Measurements from ENCODE around the gene RAD51AP1.

RAD51AP1 gene

GRCh38 chr12:4535871-4536270, 2.8 kb upstream of the RAD51AP1 start:
- TF ChIP-seq GATA2 (IDR thresholded peaks at IDR 0.05; ENCODE audit: low read depth, low read length) = no peak
- TF ChIP-seq GATA3 (IDR thresholded peaks at IDR 0.05; ENCODE audit: low read depth, low read length) = no peak

GRCh38 chr12:4539167-4539870, 629 bp downstream of the RAD51AP1 start:
- TF ChIP-seq GATA2 (IDR thresholded peaks at IDR 0.05; ENCODE audit: low read depth, low read length) (no peak), GATA3 (IDR thresholded peaks at IDR 0.05; ENCODE audit: low read depth, low read length) (no peak)

- no peak for TF ChIP-seq GATA2 (IDR thresholded peaks at IDR 0.05; ENCODE audit: low read depth, low read length)
Observed at GRCh38 chr12:4540170-4540569, 1.5 kb downstream of the RAD51AP1 start.

- TF ChIP-seq GATA2 (IDR thresholded peaks at IDR 0.05; ENCODE audit: low read depth, low read length) (no peak), GATA3 (IDR thresholded peaks at IDR 0.05; ENCODE audit: low read depth, low read length) (no peak)
Observed at GRCh38 chr12:4540638-4541037, 1.9 kb downstream of the RAD51AP1 start.

DNA sequence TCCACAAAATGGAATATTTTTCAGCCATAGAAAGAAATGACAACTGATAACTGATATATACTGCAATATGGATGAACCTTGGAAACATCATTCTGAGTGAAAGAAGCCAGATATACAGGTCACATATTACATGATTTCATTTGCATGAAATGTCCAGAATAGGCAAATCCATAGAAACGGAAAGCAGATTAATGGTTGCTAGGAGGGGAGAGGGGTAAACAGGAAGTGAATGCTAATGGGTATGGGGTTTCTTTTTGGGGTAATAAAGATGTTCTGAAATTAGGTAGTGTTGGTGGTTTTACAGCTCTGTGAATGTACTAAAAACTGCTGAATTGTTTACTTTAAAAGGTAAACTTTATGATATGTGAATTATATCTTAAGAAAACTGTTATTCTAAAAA, 6.5 kb downstream of the RAD51AP1 start:
- TF ChIP-seq GATA3 (IDR thresholded peaks at IDR 0.05; ENCODE audit: low read depth, low read length) (no peak), GATA2 (IDR thresholded peaks at IDR 0.05; ENCODE audit: low read depth, low read length) (no peak)

DNA sequence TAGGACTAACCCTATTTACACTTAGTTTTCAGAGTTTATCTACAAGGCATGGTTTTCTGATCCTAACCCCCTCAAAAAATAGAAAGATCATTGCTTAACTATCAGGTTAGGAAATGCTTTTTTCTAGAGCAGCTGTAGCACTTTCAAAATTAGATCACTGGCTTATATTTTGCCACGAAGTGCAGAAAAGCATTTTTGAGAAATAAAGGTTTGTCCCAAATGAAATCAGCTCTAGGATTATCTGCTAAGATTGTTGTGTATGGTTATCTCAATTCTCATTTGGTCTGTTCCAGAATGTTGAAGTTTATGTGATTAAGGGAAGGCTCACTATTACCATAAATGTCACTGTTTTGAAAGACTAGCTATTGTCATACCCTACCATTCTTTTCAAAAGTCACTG, 13.5 kb downstream of the RAD51AP1 start:
- no peak for TF ChIP-seq GATA3 (IDR thresholded peaks at IDR 0.05; ENCODE audit: low read depth, low read length)
- TF ChIP-seq GATA2 (IDR thresholded peaks at IDR 0.05; ENCODE audit: low read depth, low read length) = no peak

- TF ChIP-seq GATA3 (IDR thresholded peaks at IDR 0.05; ENCODE audit: low read depth, low read length) (no peak), GATA2 (IDR thresholded peaks at IDR 0.05; ENCODE audit: low read depth, low read length) (no peak)
Observed at GRCh38 chr12:4553943-4554342, 15.3 kb downstream of the RAD51AP1 start.

- TF ChIP-seq GATA3 (IDR thresholded peaks at IDR 0.05; ENCODE audit: low read depth, low read length) = no peak
- TF ChIP-seq GATA2 (IDR thresholded peaks at IDR 0.05; ENCODE audit: low read depth, low read length) = no peak
Observed at GRCh38 chr12:4555804-4556203, 17.1 kb downstream of the RAD51AP1 start.

DNA sequence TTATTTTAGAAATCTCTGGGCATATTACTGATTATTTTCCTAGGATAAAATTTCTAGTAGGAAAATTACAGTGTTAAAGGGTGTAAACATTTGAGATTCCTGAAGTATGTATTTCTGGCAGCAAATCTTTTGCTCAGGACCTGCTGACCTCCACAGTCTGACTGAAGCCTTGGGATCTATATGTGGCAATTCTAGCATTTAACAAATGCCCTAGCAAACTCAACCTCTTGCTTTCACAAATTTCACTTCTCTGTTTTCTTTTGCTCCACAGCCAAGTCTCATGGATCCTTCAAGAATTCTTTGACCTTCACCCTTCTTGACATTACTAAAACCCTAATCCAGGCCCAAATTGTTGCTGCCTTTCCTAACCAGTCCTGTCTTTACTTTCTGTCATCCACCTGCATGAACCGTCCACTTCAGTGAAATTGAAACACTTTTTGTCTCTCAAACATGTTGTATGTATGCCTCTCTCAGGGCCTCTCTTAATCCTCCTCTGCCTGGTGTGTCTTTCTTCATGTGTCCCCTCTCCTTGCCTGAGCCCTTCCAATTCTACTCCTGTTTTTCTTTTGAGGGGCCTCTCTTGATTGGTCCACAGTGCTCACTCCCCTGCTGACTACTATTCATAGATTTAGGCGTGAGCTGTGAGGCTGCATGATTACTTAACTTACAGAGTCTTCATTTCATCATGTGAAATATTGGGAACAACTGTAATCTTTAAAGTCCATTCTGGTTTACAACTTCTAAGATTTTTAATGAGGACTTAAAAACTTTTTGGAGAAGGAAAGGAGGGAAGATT, 18.2 kb downstream of the RAD51AP1 start:
- TF ChIP-seq GATA3 (IDR thresholded peaks at IDR 0.05; ENCODE audit: low read depth, low read length) = no peak
- TF ChIP-seq GATA2 (IDR thresholded peaks at IDR 0.05; ENCODE audit: low read depth, low read length) = no peak

DNA sequence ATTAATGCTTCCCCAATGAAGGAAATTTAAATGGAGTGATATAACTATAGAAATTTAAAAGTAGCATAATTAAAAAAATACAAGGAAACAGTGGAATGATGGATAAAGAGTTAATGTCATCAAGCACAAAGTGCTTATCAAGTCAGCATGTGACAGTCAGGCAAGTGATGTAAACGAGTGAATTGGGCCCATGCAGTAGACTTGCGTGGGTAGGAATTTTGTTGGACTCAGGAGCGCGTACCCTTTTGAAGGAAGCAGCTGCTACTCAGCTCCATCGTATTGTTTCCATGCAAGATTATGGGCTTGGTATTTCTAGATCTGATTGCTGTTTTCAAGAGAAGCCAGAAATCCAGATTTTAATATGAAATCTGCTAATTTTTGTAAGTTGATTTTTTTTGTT, 18.9 kb downstream of the RAD51AP1 start:
- TF ChIP-seq GATA2 (IDR thresholded peaks at IDR 0.05; ENCODE audit: low read depth, low read length) (no peak), GATA3 (IDR thresholded peaks at IDR 0.05; ENCODE audit: low read depth, low read length) (no peak)

GRCh38 chr12:4558171-4558570, 19.5 kb downstream of the RAD51AP1 start:
- TF ChIP-seq GATA3 (IDR thresholded peaks at IDR 0.05; ENCODE audit: low read depth, low read length) = no peak

- TF ChIP-seq GATA2 (IDR thresholded peaks at IDR 0.05; ENCODE audit: low read depth, low read length) (no peak), GATA3 (IDR thresholded peaks at IDR 0.05; ENCODE audit: low read depth, low read length) (no peak)
Observed at GRCh38 chr12:4562034-4562657, 23.5 kb downstream of the RAD51AP1 start, which contains the start of gene DYRK4. Gene DYRK4 (plus strand): TSS chr12:4562208. CDS start chr12:4562246, 38 bp downstream.

DNA sequence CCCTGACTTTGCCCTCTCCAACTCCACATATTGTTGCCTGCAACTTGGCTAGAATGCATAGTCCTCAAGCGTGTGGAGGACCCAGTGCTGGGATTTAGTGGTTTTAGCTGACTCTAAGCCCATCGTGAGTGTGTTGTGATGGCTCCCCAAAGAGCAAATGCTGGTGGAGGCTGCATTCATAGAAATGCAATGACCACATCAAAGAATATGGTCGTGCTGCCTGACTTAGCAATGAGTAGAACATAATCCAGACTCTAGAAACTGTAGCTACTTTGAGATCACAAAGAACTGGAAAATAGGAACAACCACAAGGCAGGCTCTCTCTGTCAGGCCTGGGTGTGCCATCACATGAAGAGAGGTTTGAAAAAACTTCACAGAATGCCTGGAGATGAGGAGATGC, 24.6 kb downstream of the RAD51AP1 start:
- no peak for TF ChIP-seq GATA2 (IDR thresholded peaks at IDR 0.05; ENCODE audit: low read depth, low read length)
- TF ChIP-seq GATA3 (IDR thresholded peaks at IDR 0.05; ENCODE audit: low read depth, low read length) = no peak

DNA sequence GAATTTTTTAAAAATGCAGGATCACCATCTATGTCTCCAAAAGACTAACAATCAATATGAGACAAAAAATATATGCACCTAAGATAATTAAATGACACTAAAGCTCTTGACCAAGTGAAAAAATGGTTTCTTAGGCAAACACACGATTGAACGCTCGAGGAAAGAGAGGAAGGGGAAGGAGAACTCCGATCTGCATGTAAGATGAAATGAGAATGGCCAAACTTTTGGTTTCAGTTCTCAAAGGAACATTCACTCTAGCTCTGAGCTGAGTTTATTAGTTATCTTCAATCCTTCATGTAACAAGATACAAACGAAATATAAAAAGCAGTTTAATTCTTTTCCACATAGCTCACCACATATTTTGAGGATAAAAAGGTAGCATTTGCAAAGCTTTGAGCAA, 26.1 kb downstream of the RAD51AP1 start:
- TF ChIP-seq GATA3 (IDR thresholded peaks at IDR 0.05; ENCODE audit: low read depth, low read length) = no peak
- TF ChIP-seq GATA2 (IDR thresholded peaks at IDR 0.05; ENCODE audit: low read depth, low read length) = no peak

DNA sequence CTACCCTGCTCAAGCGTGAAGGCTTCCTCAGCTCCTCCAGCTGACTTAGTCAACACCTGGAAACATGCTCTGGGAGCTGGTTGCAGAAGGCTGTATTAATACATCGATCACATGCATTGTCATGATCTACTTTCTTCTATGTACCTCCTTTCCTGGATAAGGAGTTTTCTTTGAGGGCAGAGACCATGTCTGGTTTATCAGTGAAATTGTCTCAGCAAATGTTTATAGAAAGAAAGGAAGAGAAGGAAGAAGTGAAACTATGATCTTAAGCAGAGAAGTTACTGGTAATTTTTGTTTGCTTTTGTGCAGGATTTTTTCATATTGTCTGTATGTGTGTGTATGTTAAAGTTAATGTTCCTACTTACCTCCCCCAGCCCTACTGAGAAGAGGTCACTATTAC, 27.8 kb downstream of the RAD51AP1 start:
- no peak for TF ChIP-seq GATA2 (IDR thresholded peaks at IDR 0.05; ENCODE audit: low read depth, low read length)
- no peak for TF ChIP-seq GATA3 (IDR thresholded peaks at IDR 0.05; ENCODE audit: low read depth, low read length)
